Uterus (tissue), 4 donors: ENCODE measurements around the gene STOM. TPM values are rescaled to one million over a fixed set of nuclear protein-coding genes. Genes with fewer than 3 reads are reported as not detected.
"Not testable (repeated sequence)": the region's sequence is repeated elsewhere in the genome, so short reads cannot be mapped to it uniquely, and the experiment has no call there.

Experiments
- DNase-seq, 2 donors: peaks; one replicate each; pipeline ENCODE4 v3.0.0-alpha.2; 2019 to 2020
- H3K27ac ChIP-seq, 2 donors: fragments of 200-600 bp; sonication (generic); 1 replicate in 1 of 2; 2 replicates in 1 of 2; pipeline ENCODE4 v1.5.1; 2016 to 2018
- H3K27me3 ChIP-seq, 2 donors: fragments of 200-600 bp; sonication (generic); one replicate each; pipeline ENCODE4 v1.5.1; 2018 to 2019; ENCODE audit warnings: control low read depth in 1 of 2
- H3K36me3 ChIP-seq, 2 donors: fragments of 200-600 bp; sonication (generic); one replicate each; pipeline ENCODE4 v1.5.1; 2019; ENCODE audit warnings: control low read depth in 1 of 2
- H3K4me1 ChIP-seq, 2 donors: fragments of 200-600 bp; sonication (generic); one replicate each; pipeline ENCODE4 v1.5.1; 2018 to 2019; ENCODE audit warnings: control low read depth in 1 of 2
- H3K4me3 ChIP-seq, 2 donors: fragments of 200-600 bp; sonication (generic); 1 replicate in 1 of 2; 2 replicates in 1 of 2; pipeline ENCODE4 v1.5.1; 2018 to 2019; ENCODE audit warnings: mild to moderate bottlenecking in 1 of 2
- H3K9me3 ChIP-seq, 2 donors: fragments of 200-600 bp; sonication (generic); one replicate each; pipeline ENCODE4 v1.5.1; 2019; ENCODE audit warnings: control low read depth in 1 of 2
- POLR2A ChIP-seq, 2 donors: fragments of 450-650 bp; IDR thresholded peaks; one replicate each; pipeline ENCODE4 v1.6.1; 2016; ENCODE audit warnings: antibody characterized with exemption in 2 of 2, mild to moderate bottlenecking in 1 of 2, moderate library complexity in 1 of 2
- intact Hi-C: fragments of 100-400 bp; cut with DNase I; formaldehyde crosslinking; loops from one replicate; pipeline ENCODE4 v1.15.1; 2023; ENCODE audit warnings: low total_unique reads
- total RNA-seq, 4 donors: library from RNA; depleted of rRNA in 3 of 4; stranded (reverse); fragments of >200 nt in 3 of 4; gene quantifications; one replicate each; pipeline versions ENCODE4 v1.1.0 to v1.2.4, GENCODE V29; 2014 to 2023
- TF ChIP-seq, protein P1 (sequence below), 4 experiments: fragments of 200-600 bp in 2 of 4; fragments of 450-650 bp in 2 of 4; sonication (generic) in 2 of 4; IDR thresholded peaks; one replicate each; pipeline ENCODE4 v1.5.1; 2016 to 2019; ENCODE audit warnings: antibody characterized with exemption in 4 of 4, mild to moderate bottlenecking in 2 of 4, moderate library complexity in 1 of 4
- donor health status: DM: yes; HTN: yes; CAD: no.

The STOM gene
- total RNA-seq, 4 donors from 2014 or later = 143 to 299 (median 158) TPM

DNA sequence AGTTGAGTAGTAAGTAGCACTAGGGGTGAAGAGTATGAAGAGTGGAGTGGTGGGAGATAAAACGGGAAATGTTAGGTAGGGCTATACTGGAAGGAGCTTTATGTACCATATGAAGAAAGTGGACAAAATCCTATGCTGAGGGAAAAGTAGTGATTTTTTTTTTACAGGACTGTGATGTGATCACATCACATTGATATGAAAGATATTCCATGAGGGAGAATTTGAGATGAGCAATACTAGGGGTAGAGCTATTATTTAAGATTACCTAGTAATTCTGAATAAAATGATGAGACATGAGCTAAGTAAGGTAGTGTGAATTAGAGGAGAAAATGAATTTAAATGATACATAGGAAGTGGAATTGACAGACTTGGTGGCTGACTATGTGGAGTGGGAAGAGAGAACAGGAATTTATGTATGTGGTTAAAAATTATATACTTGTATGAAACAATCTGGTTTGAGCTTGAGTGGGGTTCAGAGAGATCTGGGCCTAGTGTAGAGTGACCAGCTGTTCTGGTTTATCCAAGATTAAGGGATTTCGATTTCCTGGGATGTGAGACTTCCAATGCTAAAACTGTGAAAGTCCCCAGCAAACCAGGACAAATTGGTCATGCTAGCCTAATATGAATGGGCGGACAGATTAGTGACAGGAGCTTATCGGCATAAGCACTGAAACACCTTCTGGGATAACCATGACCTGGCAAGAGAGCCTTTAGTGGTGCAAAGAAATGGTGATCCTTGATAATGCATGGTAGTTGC lies 29.3 kb upstream of the STOM start:
- H3K27me3 ChIP-seq = no peaks in the 10 kb centered on the region
- TF ChIP-seq, protein P1, sequence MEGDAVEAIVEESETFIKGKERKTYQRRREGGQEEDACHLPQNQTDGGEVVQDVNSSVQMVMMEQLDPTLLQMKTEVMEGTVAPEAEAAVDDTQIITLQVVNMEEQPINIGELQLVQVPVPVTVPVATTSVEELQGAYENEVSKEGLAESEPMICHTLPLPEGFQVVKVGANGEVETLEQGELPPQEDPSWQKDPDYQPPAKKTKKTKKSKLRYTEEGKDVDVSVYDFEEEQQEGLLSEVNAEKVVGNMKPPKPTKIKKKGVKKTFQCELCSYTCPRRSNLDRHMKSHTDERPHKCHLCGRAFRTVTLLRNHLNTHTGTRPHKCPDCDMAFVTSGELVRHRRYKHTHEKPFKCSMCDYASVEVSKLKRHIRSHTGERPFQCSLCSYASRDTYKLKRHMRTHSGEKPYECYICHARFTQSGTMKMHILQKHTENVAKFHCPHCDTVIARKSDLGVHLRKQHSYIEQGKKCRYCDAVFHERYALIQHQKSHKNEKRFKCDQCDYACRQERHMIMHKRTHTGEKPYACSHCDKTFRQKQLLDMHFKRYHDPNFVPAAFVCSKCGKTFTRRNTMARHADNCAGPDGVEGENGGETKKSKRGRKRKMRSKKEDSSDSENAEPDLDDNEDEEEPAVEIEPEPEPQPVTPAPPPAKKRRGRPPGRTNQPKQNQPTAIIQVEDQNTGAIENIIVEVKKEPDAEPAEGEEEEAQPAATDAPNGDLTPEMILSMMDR (IDR thresholded peaks at IDR 0.05) = no peak
- TF ChIP-seq POLR2A (IDR thresholded peaks at IDR 0.05) = no peak
- no peak overlapping the region for H3K27ac ChIP-seq
- intact Hi-C loops = loop anchor here (5.0 kb wide), 1 partner anchor 187 kb away; no protein-coding TSS in a partner anchor
- H3K9me3 ChIP-seq = no peaks in the 10 kb centered on the region
- no peaks in the 10 kb centered on the region for H3K4me1 ChIP-seq
- H3K4me3 ChIP-seq = no peak overlapping the region
- H3K36me3 ChIP-seq = no peaks in the 10 kb centered on the region
- no peak for DNase-seq

DNA sequence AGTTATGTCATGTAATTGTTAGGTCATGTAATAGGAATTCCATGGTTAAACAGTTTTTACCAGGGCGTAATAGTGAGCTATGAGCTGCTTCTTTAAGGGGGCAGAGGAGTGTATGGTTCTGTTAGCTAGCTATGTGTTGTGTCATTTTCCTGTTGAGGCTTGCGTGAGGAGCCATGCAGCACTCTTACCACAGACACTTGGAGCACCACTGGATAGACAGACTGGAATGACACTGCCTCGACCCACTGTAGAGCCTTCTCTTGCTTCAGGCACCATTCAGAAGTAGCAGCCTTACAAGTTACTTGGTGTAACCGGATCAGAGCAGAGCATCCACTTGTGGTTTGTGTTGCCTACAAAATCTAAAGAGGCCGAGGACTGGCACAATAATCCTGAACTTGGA lies 28.3 kb upstream of the STOM start:
- Histone ChIP-seq H3K36me3 (no peaks in the 10 kb centered on the region), H3K4me1 (no peaks in the 10 kb centered on the region), H3K27me3 (no peaks in the 10 kb centered on the region), H3K9me3 (no peaks in the 10 kb centered on the region), H3K27ac (no peak overlapping the region), H3K4me3 (no peak overlapping the region)
- TF ChIP-seq POLR2A (IDR thresholded peaks at IDR 0.05) = no peak
- TF ChIP-seq, protein P1 (IDR thresholded peaks at IDR 0.05) = no peak
- intact Hi-C loops = loop anchor here (5.0 kb wide), 1 partner anchor 186 kb away; no protein-coding TSS in a partner anchor
- no peak for DNase-seq

DNA sequence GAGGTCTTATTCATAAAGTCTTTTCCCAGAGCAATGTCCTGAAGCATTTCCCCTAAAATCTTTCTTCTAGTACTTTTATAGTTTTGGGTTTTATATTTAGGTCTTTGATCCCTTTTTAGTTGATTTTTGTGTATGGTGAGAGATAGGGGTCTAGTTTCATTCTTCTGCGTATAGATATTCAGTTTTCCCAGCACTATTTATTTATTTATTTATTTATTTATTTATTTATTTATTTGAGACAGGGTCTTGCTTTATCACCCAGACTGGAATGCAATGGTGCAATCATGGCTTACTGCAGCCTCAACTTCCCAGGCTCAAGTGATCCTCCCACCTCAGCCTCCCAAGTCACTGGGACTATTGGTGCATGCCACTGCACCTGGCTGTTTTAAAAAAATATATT lies 27.2 kb upstream of the STOM start:
- not testable (repeated sequence) for H3K4me3 ChIP-seq, DNase-seq, H3K27ac ChIP-seq, H3K36me3 ChIP-seq, H3K27me3 ChIP-seq, H3K9me3 ChIP-seq, H3K4me1 ChIP-seq
- intact Hi-C loops = loop anchor here (5.0 kb wide), 1 partner anchor 185 kb away; no protein-coding TSS in a partner anchor

DNA sequence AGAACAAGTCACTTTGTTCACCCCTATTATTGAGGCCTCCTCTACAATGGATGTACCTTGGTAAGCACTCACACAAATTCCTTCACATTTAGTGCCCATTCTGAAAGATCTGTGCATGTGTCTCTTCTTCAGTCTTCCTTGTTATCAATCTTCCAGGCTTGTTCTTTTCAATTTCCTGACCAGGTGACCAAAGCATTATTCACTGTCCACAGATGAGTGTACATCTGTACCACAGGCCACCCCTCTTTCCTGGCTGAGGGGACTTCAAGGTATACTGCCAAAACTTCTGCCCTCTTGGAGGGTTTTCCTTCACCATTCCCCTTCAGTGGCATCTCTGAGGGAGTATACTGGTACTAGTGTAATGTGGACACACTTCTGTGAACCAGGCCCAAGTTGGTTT lies 25.5 kb upstream of the STOM start:
- intact Hi-C loops = loop anchor here (5.0 kb wide), 1 partner anchor 183 kb away; no protein-coding TSS in a partner anchor
- no peak for TF ChIP-seq POLR2A (IDR thresholded peaks at IDR 0.05)
- TF ChIP-seq, protein P1 (IDR thresholded peaks at IDR 0.05) = no peak

DNA sequence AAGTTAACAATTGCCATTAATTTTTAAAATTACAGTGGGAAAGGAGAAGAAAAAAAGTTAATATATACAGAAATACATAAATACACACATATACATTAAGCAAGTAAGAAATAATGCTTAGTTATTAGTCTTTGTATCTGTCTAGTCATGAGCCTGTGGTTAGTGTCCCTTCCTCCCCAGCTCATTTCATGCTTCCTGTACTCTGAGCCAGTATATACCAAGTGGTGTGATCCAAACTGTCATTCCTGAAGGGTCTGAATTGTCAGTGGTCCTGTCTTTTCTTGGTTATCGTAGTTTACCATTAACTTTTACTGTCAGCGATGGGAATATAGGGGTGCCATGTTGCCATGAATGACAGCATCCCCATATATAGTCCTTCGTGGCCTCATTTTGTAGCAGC lies 24.2 kb upstream of the STOM start:
- intact Hi-C loops = no loop called here
- no peaks in the 10 kb centered on the region for H3K9me3 ChIP-seq
- H3K4me1 ChIP-seq = no peaks in the 10 kb centered on the region
- TF ChIP-seq POLR2A (IDR thresholded peaks at IDR 0.05) = no peak
- TF ChIP-seq, protein P1 (IDR thresholded peaks at IDR 0.05) = no peak
- H3K4me3 ChIP-seq = no peak overlapping the region
- no peaks in the 10 kb centered on the region for H3K36me3 ChIP-seq
- no peaks in the 10 kb centered on the region for H3K27me3 ChIP-seq
- no peak for DNase-seq
- no peak overlapping the region for H3K27ac ChIP-seq

More for the DNA sequence above, 25.5 kb upstream of the STOM start:
- Histone ChIP-seq H3K27me3 (no peaks in the 10 kb centered on the region), H3K36me3 (no peaks in the 10 kb centered on the region), H3K27ac (no peak overlapping the region), H3K4me3 (no peak overlapping the region), H3K4me1 (no peaks in the 10 kb centered on the region), H3K9me3 (no peaks in the 10 kb centered on the region)
- DNase-seq = no peak
